ENCODE results near the gene DGKA.

DGKA gene

DNA sequence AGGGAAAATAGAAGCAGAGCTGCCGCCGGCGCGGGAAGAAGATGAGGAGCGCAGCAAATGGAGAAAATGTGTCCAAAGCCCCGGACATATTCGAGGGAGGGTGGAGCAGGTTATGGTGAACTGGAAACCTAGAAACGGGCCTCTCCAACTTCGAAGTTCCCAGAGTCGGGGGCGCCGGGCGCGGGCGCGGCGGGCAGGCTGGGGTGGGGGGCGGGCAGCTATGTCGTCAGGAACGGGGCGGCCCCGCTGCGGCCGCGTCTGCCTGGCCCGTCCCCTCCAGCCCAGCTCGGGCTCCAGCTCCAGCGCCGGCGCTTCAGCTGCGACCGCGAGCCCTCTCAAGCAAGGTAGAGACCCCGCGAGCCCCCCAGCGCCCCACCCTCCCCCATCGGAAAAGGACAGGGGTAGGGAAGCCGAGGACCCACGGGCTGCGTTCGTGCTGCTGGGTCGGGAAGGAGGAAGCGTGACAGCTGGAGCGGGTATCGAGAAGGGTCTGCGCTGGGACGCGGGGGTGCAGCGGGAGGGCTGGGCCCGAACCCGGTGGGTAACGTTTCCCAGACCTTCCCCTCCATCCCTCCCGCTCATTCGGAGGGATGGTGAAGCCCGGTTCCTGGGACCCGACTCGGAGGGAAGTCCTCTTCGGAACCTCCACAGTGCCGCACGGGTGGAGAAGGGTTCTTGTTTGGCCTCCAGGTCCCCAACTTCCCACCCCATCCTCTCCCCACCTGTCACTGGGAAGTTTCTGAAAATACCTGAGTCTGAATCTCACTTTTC, 1.0 kb downstream of the DGKA start:
- DNase-seq, result peak in 1 of 2 donors; percentile 18

DNA sequence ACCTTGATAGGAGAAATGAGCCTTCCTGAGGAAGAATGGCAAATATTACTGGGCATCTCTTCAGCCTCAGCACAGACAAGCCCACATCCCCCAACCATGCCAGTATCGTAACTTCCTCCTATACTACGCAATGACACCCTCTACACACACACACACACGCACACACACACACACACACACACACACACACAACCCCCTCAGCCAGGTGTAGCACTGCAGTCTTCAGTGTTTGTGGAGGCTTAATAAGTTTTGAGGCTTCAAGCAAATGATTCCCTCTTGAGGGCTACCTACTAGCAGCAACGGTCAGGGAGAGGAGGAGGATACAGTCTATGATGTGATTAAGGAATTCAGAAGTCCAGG, 1.6 kb downstream of the DGKA start:
- peak; percentile 19 to 24 for DNase-seq

- peak; percentile 21 to 33 for DNase-seq
These were observed 2.3 kb downstream of the DGKA start for GRCh38 chr12:55933169-55933798.

DNA sequence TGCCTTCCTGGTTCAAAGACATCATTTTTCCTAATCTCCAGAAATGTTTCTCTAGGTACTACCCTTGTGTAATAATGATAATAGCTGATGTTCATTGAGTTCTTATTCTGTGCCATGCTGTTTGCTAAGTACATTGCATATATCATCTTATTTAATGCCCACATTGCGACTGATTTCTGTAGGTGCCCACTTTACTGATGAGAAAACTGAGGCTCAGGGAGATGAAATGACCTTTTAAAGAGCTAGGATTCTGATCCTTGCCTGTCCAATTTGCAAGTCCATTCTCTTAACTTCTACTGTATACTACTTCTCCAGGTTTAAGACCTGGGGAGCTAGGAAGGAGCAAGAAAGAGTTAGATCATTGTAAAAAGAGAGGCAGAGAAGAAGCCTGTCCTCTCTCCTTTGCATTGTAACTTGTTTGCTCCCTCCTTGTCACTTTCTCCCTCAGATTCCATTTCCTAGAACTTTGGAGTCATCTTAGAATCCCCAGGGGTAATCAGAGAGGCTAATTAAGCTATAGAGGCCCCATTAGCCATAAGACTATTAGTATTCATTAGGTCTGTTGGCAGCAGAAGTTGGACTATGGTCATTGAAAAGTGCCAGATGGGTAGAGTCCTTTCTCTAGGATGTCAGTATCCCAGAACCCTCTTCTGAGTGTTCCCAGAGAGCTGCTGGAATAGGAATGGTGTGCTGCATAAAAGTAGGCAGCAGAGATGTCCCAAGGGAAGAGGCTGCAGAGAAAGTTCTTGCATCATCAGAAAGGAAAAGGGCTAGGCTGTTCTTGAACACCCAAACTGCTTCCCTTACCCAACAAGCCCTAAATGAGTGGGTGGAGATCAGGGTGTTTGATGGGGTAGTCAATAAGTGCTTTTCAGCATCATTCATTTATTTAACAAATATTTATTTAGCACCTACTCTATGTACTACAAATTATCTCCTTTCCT, 3.1 kb downstream of the DGKA start:
- no peak for DNase-seq

DNA sequence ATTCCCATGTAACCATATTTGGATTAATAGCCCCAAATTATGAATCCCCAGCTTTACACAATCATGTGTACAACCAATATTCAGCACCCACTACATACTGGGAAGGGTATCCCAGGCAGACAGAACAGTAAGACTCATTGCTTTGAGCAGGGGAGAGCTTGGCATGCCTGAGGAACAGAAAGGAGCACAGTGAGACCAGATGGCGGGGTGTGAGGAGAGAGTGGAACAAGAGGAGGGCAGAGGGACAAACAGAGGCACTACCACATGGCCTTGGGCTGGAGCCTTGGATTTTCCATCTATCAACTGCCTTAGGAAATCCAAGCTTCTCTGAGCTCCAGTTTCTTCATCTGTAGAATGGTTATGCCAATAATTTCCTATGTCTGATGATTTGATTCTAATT, 3.8 kb downstream of the DGKA start:
- no peak for DNase-seq

- DNase-seq, result no peak
These were observed 4.8 kb downstream of the DGKA start for GRCh38 chr12:55935738-55936151.

DNA sequence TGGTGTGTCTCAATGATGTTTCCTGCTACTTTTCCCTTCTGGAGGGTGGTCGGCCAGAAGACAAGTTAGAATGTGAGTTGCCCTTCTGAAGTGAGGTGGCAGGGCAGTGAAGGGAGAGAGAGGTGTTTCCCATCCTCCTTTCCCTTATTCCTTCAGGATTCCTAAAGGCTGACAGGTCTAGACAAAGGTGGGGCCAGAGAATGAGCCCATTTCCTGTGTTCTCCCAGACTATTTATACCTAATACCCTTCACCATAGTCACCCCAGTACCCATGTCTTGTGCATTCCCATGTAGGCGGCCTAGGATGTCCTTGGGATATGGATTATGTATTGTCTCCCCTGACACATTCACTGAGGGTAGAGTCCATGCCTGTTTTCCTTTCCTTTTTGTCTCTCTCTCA, 7.0 kb downstream of the DGKA start:
- DNase-seq, result no peak

DNA sequence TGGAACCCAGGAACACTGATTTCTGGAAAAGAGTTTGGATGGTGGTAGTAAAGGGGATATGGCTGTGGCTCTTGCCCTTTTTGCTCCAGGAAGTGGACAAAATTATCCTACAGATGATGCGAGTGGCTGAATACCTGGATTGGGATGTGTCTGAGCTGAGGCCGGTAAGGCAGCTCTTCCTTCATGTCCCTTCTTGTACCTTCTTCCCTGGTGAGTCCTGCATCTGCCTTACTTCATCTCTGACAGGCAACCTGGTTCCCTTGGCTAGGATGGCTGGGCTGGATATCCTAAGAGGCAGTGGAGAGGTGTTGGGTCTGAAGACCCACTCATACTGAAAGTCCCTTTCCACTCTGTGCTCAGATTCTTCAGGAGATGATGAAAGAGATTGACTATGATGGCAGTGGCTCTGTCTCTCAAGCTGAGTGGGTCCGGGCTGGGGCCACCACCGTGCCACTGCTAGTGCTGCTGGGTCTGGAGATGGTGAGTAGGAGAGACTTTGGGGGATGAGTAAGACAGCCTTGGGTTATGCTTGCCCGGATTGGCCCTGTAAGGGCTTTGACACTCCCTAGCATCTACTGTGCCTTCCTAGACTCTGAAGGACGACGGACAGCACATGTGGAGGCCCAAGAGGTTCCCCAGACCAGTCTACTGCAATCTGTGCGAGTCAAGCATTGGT, 8.0 kb downstream of the DGKA start:
- no peak for DNase-seq

DNA sequence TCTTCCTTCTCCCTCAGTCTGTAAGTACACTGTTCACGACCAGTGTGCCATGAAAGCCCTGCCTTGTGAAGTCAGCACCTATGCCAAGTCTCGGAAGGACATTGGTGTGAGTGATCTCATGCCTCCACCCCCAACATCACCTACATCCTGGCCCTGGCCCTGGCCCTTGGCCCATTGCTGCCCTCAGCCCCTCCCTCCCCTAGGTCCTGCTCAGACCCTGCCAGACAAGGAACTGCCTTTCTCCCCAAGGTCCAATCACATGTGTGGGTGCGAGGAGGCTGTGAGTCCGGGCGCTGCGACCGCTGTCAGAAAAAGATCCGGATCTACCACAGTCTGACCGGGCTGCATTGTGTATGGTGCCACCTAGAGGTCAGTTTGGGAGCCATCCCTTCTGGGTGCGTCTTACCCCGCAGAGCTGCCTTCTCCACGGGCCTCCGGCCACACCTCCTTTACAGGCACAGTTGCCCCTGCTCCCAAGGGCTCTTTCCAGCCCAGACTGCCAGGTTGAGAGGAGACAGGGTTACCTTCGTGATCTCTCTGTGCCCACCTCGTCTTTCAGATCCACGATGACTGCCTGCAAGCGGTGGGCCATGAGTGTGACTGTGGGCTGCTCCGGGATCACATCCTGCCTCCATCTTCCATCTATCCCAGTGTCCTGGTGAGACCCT, 9.2 kb downstream of the DGKA start:
- peak; percentile 86 to 90 for DNase-seq

- no peak for DNase-seq
These were observed 11.1 kb downstream of the DGKA start for GRCh38 chr12:55942055-55942454.

- DNase-seq, result no peak
These were observed 11.7 kb downstream of the DGKA start for GRCh38 chr12:55942577-55943136.

DNA sequence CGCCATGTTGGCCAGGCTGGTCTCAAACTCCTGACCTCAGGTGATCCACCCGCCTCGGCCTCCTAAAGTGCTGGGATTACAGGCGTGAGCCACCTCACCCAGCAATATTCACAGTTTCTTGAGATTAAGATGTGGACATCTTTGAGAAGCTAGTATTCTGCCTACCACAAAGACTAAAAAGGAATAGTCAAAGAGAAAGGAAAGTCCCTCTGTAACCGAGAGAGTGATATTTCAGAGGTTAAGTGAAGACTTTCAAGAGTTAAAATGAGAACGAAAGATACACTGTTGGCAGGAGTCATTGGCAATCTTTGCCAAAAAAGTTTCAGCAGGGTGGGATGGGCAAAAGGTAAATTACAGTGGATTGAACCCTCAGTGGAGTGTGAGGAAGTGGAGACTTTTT, 15.6 kb downstream of the DGKA start:
- no peak for DNase-seq

GRCh38 chr12:55955344-55955743, 24.4 kb downstream of the DGKA start:
- DNase-seq, result no peak

DNA sequence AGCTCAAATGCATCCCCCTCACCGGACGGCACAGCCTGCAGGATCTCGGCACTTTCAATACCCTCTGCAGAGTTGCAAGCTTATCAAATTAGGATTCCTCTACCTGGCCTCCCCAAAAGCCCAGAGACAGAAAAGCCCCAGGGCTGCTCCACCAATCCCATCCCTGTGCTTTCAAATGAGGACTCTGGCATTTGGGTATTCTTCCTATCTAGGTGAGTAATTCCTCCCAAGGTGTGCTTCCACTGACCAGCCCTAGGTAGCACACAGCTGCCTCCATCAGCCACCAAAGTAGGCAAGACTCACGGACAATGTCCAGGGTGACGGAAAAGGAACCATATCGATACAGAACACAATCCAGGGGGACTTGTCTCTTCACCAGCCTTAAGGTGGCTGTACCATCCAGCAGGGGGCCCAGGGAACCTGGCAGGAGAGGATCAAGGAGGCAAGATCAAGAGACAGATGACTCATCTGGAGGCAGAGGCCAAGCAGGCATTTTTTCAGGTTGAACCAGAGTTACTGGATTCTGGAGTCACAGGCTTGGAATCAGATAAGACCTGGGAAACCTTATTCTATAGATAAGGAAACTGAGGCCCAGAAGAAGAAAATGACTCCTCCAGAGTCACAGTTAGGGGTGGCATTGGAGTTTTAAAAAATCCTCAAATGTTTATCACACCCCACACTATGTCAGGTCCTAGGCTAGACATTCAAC, 25.0 kb downstream of the DGKA start:
- no peak for DNase-seq

- DNase-seq, result no peak
These were observed 26.3 kb downstream of the DGKA start for GRCh38 chr12:55957106-55957859.

GRCh38 chr12:55963760-55964159, 32.8 kb downstream of the DGKA start:
- no peak for DNase-seq

DNA sequence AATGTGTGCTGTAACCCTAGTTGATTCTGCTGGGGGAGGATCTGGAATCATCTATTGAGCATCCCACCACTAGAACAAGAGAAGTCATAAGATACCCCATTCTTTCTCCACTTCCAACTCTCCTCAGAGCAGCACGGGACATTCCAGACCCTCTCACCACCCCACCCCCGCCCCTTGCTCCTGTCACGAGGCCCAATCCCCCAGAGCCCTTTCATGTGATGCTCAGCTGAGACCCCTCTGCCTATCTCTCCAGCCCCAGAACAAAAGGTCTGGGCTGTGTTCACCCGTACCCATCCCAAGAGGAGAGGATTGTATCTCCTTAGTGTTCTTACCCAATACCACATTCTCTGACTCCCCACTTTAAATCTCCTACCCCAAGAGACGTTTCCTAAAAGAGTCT, 34.3 kb downstream of the DGKA start:
- DNase-seq, result no peak

GRCh38 chr12:55965941-55966407, 35.0 kb downstream of the DGKA start, which contains the start of gene PMEL:
Gene PMEL, minus strand, starts transcription at chr12:55966042. Its CDS starts 31 bp downstream, at chr12:55966011.
- no peak for DNase-seq

DNA sequence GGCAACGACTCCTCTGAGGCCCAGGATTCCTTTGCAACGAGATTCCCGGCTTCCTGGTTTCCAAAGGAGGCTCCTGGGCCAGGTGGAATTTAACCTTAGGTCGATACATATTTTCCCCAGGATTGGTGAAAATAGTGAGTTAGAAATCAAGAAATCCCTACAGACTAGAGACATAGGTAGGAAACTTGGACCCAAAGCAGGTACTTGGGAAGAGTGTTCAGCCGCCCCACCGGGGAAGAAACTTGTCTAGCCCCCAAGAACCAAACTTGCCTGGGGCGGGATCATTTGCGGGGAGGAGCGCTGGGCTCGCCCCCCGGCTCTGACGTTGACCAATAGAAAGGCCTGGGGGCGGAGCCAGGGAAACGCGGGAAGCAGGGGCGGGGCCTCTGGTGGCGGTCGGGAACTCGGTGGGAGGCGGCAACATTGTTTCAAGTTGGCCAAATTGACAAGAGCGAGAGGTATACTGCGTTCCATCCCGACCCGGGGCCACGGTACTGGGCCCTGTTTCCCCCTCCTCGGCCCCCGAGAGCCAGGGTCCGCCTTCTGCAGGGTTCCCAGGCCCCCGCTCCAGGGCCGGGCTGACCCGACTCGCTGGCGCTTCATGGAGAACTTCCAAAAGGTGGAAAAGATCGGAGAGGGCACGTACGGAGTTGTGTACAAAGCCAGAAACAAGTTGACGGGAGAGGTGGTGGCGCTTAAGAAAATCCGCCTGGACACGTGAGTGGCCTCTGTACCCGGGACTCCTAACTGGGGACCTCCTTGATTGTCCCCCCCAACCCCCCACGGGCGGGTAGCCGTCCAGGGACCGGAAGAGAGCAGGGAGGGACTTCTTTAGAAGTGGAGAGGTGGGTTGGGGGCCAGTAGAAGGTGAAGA, 35.7 kb downstream of the DGKA start, which contains the start of gene CDK2:
Gene CDK2 (plus strand): TSS at position 423 of the 874 bp plus-strand sequence. CDS start 179 bp downstream, at position 602.
- peak; percentile 76 to 84 for DNase-seq
